Neuronal stem cell (in vitro differentiated cells): ENCODE data around the gene LRRTM4.
"Not testable (repeated sequence)": the region's sequence is repeated elsewhere in the genome, so short reads cannot be mapped to it uniquely, and the experiment has no call there.

ENCODE experiments used
- DNase-seq: peaks from one replicate; pipeline ENCODE4 v3.0.0-alpha.2; 2013; ENCODE audit warnings: low spot score
- H2AFZ ChIP-seq: one replicate; pipeline ENCODE4 v1.6.1; 2013; ENCODE audit warnings: mild to moderate bottlenecking, low read length, inconsistent platforms
- H2AK5ac ChIP-seq: 2 replicates; pipeline ENCODE4 v1.6.1; 2013; ENCODE audit warnings: low read depth, mild to moderate bottlenecking, inconsistent platforms, low read length, moderate library complexity, mixed read lengths
- H2BK120ac ChIP-seq: 2 replicates; pipeline ENCODE4 v1.6.1; 2013; ENCODE audit warnings: low read depth, mild to moderate bottlenecking, inconsistent platforms, low read length, moderate library complexity, mixed read lengths
- H2BK12ac ChIP-seq: one replicate; pipeline ENCODE4 v1.6.1; 2013; ENCODE audit warnings: low read length, inconsistent platforms
- H2BK15ac ChIP-seq: 2 replicates; pipeline ENCODE4 v1.6.1; 2013; ENCODE audit warnings: mild to moderate bottlenecking, low read length, inconsistent platforms, mixed read lengths
- H2BK5ac ChIP-seq: one replicate; pipeline ENCODE4 v1.6.1; 2013; ENCODE audit warnings: inconsistent platforms, mild to moderate bottlenecking, low read length, moderate library complexity
- H3K14ac ChIP-seq: one replicate; pipeline ENCODE4 v1.6.1; 2013; ENCODE audit warnings: low read length, inconsistent platforms
- H3K18ac ChIP-seq: 2 replicates; pipeline ENCODE4 v1.6.1; 2013; ENCODE audit warnings: low read length, inconsistent platforms
- H3K23ac ChIP-seq: 2 replicates; pipeline ENCODE4 v1.6.1; 2013; ENCODE audit warnings: low read depth, mild to moderate bottlenecking, mixed read lengths, low read length, inconsistent platforms; ENCODE audit not compliant: poor library complexity
- H3K27ac ChIP-seq: replicated peaks from 3 replicates; pipeline ENCODE4 v1.5.1; 2013; ENCODE audit warnings: low read length, inconsistent platforms
- H3K27me3 ChIP-seq, 3 experiments: 2 replicates each; pipeline ENCODE4 v1.6.1; 2013; ENCODE audit warnings: low read length in 3 of 3, mild to moderate bottlenecking in 2 of 3, inconsistent platforms in 1 of 3, low read depth in 1 of 3, mixed read lengths in 1 of 3, moderate library complexity in 1 of 3; ENCODE audit not compliant: control insufficient read depth in 3 of 3, insufficient read depth in 3 of 3
- H3K36me3 ChIP-seq, 2 donors: replicated peaks in 1 of 2; 2 replicates each; pipeline ENCODE4 v1.6.1; 2013; ENCODE audit warnings: low read length in 2 of 2; ENCODE audit not compliant: control insufficient read depth in 2 of 2, insufficient read depth in 2 of 2
- H3K4ac ChIP-seq: 2 replicates; pipeline ENCODE4 v1.6.1; 2013; ENCODE audit warnings: inconsistent platforms, mild to moderate bottlenecking, low read length, moderate library complexity
- H3K4me1 ChIP-seq, 2 donors: 1 replicate in 1 of 2; 2 replicates in 1 of 2; pipeline ENCODE4 v1.6.1; 2013; ENCODE audit warnings: low read length in 2 of 2, low read depth in 1 of 2; ENCODE audit not compliant: control insufficient read depth in 2 of 2, insufficient read depth in 1 of 2
- H3K4me2 ChIP-seq: one replicate; pipeline ENCODE4 v1.6.1; 2013; ENCODE audit warnings: mild to moderate bottlenecking, low read length, inconsistent platforms; ENCODE audit not compliant: insufficient read depth, poor library complexity, severe bottlenecking
- H3K4me3 ChIP-seq, 2 donors: 2 replicates each; pipeline ENCODE4 v1.5.1; 2013; ENCODE audit warnings: low read length in 2 of 2, mild to moderate bottlenecking in 2 of 2, inconsistent platforms in 1 of 2, moderate library complexity in 1 of 2
- H3K79me1 ChIP-seq: one replicate; pipeline ENCODE4 v1.6.1; 2013; ENCODE audit warnings: low read depth, mild to moderate bottlenecking, inconsistent platforms, low read length, moderate library complexity
- H3K9ac ChIP-seq: one replicate; pipeline ENCODE4 v1.6.1; 2013; ENCODE audit warnings: mild to moderate bottlenecking, low read depth, low read length, inconsistent platforms; ENCODE audit not compliant: poor library complexity
- H3K9me3 ChIP-seq, 2 donors: replicated peaks in 1 of 2; 2 replicates each; pipeline versions ENCODE3 to v1.6.1; 2013; ENCODE audit warnings: low read length in 2 of 2, mild to moderate bottlenecking in 2 of 2, inconsistent platforms in 1 of 2, low read depth in 1 of 2, mixed read lengths in 1 of 2, moderate library complexity in 1 of 2; ENCODE audit not compliant: control insufficient read depth in 2 of 2, insufficient read depth in 1 of 2
- H4K8ac ChIP-seq: one replicate; pipeline ENCODE4 v1.6.1; 2013; ENCODE audit warnings: low read depth, mild to moderate bottlenecking, inconsistent platforms, low read length, moderate library complexity
- H4K91ac ChIP-seq: one replicate; pipeline ENCODE4 v1.6.1; 2013; ENCODE audit warnings: low read length, low read depth, mild to moderate bottlenecking, inconsistent platforms; ENCODE audit not compliant: poor library complexity
- WGBS, 2 donors: extraction: QIAGEN DNeasy Blood & Tissue Kit; methylation state at CpG; one replicate each; pipeline ENCODE4 v1.1.7; 2013; ENCODE audit warnings: missing lambda C conversion rate in 2 of 2, mixed read lengths in 1 of 2; ENCODE audit not compliant: insufficient read length in 2 of 2, insufficient replicate concordance in 1 of 2; ENCODE audit errors: extremely low coverage in 2 of 2; 5-methylcytosine and 5-hydroxymethylcytosine counted together

The LRRTM4 gene

DNA sequence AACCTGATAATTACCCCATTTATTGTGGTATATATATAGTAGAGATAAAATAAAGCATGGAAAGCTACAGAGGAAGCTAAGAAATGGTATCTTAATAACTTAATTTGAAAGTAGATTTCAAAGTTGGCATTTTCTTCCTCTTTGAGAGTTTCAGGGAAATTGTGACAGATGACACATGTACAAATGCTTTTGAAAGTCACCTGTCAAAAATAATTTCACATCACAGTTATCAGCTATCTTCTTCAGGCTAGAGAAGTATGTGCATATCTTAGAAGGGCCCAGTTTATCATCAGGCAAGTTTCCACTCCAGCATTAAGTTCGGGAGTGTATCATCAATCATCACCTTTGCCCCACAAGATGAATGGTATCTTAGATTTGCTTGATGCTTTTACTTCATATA, 457.9 kb downstream of the LRRTM4 start:
- Histone ChIP-seq H3K4me1 (peaks cover 0 to under 1% of the 10 kb centered on the region in 2 donors), H3K79me1 (no peaks in the 10 kb centered on the region), H2BK120ac (no peak overlapping the region), H3K27ac (no peak overlapping the region), H3K4me2 (no peak overlapping the region), H3K27me3 (no peaks in the 10 kb centered on the region), H3K14ac (no peak overlapping the region), H2AK5ac (no peak overlapping the region), H2BK12ac (no peak overlapping the region), H3K23ac (no peak overlapping the region), H3K9me3 (no peaks in the 10 kb centered on the region), H3K36me3 (no peaks in the 10 kb centered on the region), H3K4me3 (no peak overlapping the region), H4K91ac (no peak overlapping the region), H2BK15ac (no peak overlapping the region), H3K4ac (no peak overlapping the region), H4K8ac (no peak overlapping the region), H2BK5ac (no peak overlapping the region), H3K9ac (no peak overlapping the region), H3K18ac (no peak overlapping the region), H2AFZ (no peak overlapping the region)
- DNase-seq: no peak
- WGBS, 2 donors: no CpG with 5 or more reads among the region's 1 CpG

DNA sequence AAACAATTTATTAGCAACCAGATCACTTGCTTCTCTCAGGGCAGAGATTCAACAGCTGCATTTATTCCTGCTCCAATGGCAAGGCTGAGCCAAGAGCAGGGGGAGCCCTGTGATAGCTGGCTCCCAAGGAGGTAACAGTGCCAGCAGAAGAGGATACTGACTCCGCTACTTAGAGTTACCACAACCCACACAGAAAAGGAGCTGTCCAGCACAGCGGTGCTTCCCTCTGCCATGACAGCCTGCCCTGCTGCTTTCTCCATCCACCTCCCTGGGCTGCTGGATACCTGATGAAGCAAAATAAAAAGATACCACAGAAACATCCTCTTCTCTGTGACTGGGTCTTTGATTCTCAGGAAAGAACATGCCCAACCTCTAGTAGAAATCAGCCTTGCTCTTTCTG, 467.2 kb downstream of the LRRTM4 start:
- H3K27ac ChIP-seq: no peak overlapping the region
- H3K23ac ChIP-seq: no peak overlapping the region
- H3K4ac ChIP-seq: no peak overlapping the region
- H3K4me1 ChIP-seq: peaks cover 6 to 11% of the 10 kb centered on the region in 2 donors
- no peaks in the 10 kb centered on the region for H3K9me3 ChIP-seq
- no CpG with 5 or more reads among the region's 2 CpGs for WGBS, 2 donors
- no peak for DNase-seq
- H2BK120ac ChIP-seq: no peak overlapping the region
- no peak overlapping the region for H3K18ac ChIP-seq
- H4K91ac ChIP-seq: no peak overlapping the region
- H2AFZ ChIP-seq: no peak overlapping the region
- no peak overlapping the region for H3K4me3 ChIP-seq
- no peak overlapping the region for H2AK5ac ChIP-seq
- H2BK12ac ChIP-seq: no peak overlapping the region
- H3K9ac ChIP-seq: no peak overlapping the region
- H3K27me3 ChIP-seq: no peaks in the 10 kb centered on the region
- H4K8ac ChIP-seq: no peak overlapping the region
- H3K14ac ChIP-seq: no peak overlapping the region
- no peak overlapping the region for H2BK5ac ChIP-seq
- no peak overlapping the region for H2BK15ac ChIP-seq
- H3K79me1 ChIP-seq: no peaks in the 10 kb centered on the region
- H3K36me3 ChIP-seq: no peaks in the 10 kb centered on the region
- no peak overlapping the region for H3K4me2 ChIP-seq

DNA sequence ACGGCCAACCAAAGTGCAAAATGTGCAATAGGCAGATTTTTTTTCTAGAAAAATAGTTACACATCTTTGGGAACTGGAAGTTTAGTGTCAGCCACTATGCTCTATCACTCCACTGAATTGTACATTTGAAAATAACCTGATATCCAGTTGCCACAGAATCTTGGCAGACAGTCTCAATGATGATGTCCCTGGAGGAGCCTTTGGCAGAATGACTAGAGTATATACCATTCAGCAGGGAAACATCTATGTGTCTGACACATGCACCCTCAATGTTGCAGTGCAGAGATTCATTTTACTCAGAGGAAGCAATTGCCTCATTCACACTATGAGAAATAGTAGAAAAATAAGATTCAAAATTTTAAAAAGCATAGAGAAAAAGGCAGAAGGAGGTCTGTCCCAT, 475.8 kb downstream of the LRRTM4 start:
- Histone ChIP-seq H2BK12ac (no peak overlapping the region), H3K27me3 (no peaks in the 10 kb centered on the region), H3K4ac (no peak overlapping the region), H3K14ac (no peak overlapping the region), H3K27ac (no peak overlapping the region), H2AFZ (no peak overlapping the region), H2AK5ac (no peak overlapping the region), H2BK5ac (no peak overlapping the region), H2BK15ac (no peak overlapping the region), H3K4me1 (peaks cover 1 to 2% of the 10 kb centered on the region in 2 donors), H3K36me3 (no peaks in the 10 kb centered on the region), H3K18ac (no peak overlapping the region), H3K9ac (no peak overlapping the region), H3K9me3 (no peaks in the 10 kb centered on the region), H4K8ac (no peak overlapping the region), H4K91ac (no peak overlapping the region), H3K4me2 (no peak overlapping the region), H3K4me3 (no peak overlapping the region), H3K23ac (no peak overlapping the region), H3K79me1 (no peaks in the 10 kb centered on the region), H2BK120ac (no peak overlapping the region)
- DNase-seq: no peak
- no CpG with 5 or more reads among the region's 1 CpG for WGBS, 2 donors

DNA sequence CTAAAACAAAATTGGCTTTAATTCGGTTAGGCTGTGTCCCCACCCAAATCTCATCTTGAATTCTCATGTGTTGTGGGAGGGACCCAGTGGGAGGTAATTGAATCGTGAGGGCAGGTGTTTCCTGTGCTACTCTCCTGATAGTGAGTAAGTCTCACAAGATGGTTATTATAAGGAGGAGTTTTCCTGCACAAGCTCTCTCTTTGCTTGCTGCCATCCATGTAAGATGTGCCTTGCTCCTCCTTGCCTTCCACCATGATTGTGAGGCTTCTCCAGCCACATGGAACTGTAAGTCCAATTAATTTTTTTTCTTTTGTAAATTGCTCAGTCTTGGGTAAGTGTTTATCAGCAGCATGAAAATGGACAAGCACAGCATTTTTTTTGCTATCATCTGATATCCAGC, 476.7 kb downstream of the LRRTM4 start:
- not testable (repeated sequence) for H3K9me3 ChIP-seq, H3K36me3 ChIP-seq, H2BK12ac ChIP-seq, H2BK5ac ChIP-seq, H3K79me1 ChIP-seq, H2AK5ac ChIP-seq, DNase-seq, H3K27ac ChIP-seq, H3K18ac ChIP-seq, H3K4me1 ChIP-seq, H3K4me3 ChIP-seq, H3K9ac ChIP-seq, H3K27me3 ChIP-seq, H3K23ac ChIP-seq, H2BK120ac ChIP-seq, H4K8ac ChIP-seq, H2BK15ac ChIP-seq, H3K14ac ChIP-seq, H4K91ac ChIP-seq, H2AFZ ChIP-seq, H3K4ac ChIP-seq
- H3K4me2 ChIP-seq: peak overlapping the region; percentile 11
- no CpG with 5 or more reads among the region's 2 CpGs for WGBS, 2 donors
